ENCODE measurements around the gene KLHL33.

Gene KLHL33

GRCh38 chr14:20412876-20413743, 22.9 kb downstream of the KLHL33 start, which contains the start of gene TEP1:
TEP1 (minus strand) TSS chr14:20413501; CDS start chr14:20408439, 5,062 bp downstream.
- DNase-seq (ENCODE audit: low spot score) = peak; percentile 91

GRCh38 chr14:20412411-20412810, 23.6 kb downstream of the KLHL33 start:
- DNase-seq (ENCODE audit: low spot score) = no peak

GRCh38 chr14:20409226-20409625, 26.7 kb downstream of the KLHL33 start:
- peak; percentile 76 for DNase-seq (ENCODE audit: low spot score)

GRCh38 chr14:20403521-20403920, 32.4 kb downstream of the KLHL33 start:
- DNase-seq (ENCODE audit: low spot score) = no peak

DNA sequence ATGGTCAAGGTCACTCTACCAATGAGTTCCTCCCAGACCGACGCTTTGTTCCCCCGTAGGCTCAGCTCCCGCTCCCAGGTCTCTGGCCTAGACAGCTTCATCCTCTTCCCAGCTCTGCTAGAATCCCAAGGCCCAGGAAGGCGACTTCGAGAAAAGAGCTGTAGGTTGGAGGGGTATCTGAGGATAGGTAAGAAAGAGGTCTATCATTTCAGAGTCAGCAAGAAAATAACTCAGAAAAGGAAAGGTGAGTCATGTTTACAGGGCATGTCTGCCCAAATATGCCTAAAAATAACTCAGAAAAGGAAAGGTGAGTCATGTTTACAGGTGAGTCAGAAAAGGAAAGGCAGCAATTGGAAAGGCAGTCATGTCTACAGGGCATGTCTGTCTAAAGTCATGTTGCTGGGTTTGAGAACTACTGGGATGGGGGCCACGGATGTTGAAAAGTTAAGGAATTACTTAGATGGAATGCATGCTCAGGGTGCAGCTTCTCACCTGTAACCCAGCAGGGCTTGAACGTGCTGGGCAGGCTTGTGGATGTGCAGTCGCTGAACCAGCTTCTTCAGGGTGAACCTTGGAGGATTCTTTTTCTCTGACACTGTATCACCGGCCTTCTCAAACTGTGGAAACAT, 34.9 kb downstream of the KLHL33 start:
- no peak for DNase-seq (ENCODE audit: low spot score)

DNA sequence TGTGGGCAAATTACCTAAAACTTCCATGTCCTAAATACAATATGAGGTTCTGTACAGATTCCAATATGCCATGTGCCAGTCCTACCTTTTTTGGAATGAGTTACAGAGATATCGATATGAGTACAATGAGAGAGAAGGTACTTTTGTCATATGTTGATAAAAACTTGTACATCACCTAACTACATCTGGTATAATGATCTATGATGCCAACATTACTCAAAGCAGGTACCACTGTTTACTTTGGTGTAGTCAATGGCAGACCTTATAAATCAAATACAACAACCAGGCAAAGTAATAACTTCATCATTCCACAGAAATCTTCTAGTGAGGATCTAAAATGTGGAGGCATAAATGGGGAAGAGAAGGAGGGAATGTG, 35.4 kb downstream of the KLHL33 start:
- no peak for DNase-seq (ENCODE audit: low spot score)

DNA sequence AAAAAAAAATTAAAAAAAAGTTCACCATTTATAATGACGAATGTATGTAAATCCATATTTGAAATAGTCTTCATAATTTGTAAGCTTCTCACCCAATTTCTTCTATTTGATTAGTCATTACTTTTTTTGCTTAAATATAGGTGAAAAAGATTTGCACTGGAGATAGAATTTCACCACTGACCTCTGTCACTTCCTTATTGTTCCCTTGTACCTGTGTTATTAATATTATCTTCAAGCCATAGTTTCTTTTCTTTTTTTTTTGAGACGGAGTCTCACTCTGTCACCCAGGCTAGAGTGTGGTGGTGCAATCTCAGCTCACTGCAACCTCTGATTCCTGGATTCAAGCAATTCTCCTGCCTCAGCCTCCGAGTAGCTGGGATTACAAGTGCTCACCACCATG, 38.5 kb downstream of the KLHL33 start:
- no peak for DNase-seq (ENCODE audit: low spot score)

- DNase-seq (ENCODE audit: low spot score) = no peak
Observed at GRCh38 chr14:20391505-20391904, 44.5 kb downstream of the KLHL33 start.

DNA sequence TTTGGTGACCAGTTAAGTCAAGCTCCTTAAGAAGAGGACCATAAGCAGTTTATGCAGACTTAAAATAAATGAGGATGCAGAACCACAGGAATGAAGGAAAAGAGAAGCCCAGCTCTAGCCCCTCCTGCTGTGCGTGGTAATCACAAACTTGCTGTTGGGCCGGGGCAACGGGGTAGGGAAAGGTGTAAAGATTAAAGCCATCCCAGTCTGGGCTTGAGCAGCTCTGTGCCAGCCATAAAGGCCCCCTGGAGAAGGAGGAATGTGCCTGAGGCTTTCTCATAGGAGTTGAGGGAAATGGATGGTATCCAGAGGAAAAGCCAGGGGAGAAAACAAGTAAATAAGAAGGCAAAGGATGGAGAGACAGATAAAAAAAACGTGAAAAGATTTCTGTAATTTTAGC, 47.8 kb downstream of the KLHL33 start:
- DNase-seq (ENCODE audit: low spot score) = no peak

GRCh38 chr14:20387576-20387975, 48.4 kb downstream of the KLHL33 start:
- DNase-seq (ENCODE audit: low spot score) = no peak

DNA sequence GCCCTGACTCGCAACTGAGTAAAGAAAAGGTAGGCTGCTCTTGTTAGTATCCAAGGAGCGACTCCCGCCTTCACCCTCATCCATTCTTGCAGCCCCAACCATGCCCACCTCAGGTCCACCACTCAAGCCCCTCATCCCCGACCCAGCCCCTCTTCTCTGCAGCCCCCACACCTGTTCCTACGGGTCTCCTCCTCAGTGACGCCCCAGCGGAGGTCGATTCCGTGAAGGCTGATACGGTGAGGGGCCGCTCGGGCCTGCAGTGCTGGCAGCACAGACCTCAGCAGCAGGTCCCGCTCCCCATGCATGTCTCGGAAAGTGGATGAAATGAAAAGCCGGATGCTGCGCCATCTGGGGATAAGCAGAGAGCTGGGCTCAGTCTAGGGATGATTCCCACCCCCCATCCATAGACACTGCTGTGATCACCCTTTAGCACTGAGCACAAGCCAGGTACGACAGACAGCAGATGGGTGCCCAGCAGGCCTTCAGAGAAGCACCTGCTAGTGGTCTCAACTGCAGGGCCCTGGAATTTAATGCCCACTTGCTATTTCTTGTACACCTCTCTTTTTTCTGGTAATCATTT, 49.6 kb downstream of the KLHL33 start:
- DNase-seq (ENCODE audit: low spot score) = no peak

- no peak for DNase-seq (ENCODE audit: low spot score)
Observed at GRCh38 chr14:20384886-20385285, 51.1 kb downstream of the KLHL33 start.

DNA sequence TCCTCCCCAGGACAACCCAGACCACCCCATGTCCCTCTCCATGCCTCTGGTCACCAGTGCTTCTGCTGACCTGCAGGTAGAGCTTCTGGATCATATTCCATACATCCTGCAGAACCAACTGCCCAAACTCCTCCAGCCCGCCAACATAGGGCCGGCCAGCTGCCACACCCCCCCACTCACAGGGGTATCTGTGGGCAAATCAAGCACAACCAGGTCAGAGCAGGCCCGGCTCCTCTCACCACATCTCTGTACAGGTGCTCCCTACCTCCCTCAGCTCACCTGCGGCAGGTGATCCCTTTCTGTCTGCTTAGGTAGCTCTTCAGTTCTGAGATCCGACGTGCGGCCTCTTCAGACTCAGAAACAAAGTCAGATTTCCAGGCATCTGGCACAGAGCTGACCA, 51.6 kb downstream of the KLHL33 start:
- no peak for DNase-seq (ENCODE audit: low spot score)

- no peak for DNase-seq (ENCODE audit: low spot score)
Observed at GRCh38 chr14:20383636-20384035, 52.3 kb downstream of the KLHL33 start.

- no peak for DNase-seq (ENCODE audit: low spot score)
Observed at GRCh38 chr14:20383032-20383431, 52.9 kb downstream of the KLHL33 start.

GRCh38 chr14:20382526-20382925, 53.4 kb downstream of the KLHL33 start:
- no peak for DNase-seq (ENCODE audit: low spot score)

GRCh38 chr14:20381341-20381740, 54.6 kb downstream of the KLHL33 start:
- no peak for DNase-seq (ENCODE audit: low spot score)

- DNase-seq (ENCODE audit: low spot score) = no peak
Observed at GRCh38 chr14:20380681-20381080, 55.3 kb downstream of the KLHL33 start.

DNA sequence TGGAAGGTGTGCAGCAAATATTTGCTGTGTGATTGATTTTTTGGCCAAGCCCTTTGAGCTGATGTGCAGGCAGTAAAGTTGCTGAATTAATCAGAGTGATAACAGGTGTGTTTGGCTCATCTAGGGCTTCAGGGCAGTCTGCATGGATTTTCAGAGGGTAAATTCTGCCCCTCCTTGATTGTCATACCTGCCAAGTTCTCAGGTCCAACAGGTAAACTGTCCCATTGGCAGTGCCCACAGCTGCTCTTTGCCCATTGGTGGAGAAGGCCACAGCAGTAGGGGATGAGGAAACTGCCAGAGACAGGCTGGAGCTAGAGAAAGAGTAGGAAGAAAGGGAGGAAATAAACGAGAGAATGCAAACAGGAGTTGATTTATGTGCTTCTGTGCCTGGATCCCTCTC, 56.2 kb downstream of the KLHL33 start:
- DNase-seq (ENCODE audit: low spot score) = no peak

GRCh38 chr14:20377171-20377570, 58.8 kb downstream of the KLHL33 start:
- no peak for DNase-seq (ENCODE audit: low spot score)

DNA sequence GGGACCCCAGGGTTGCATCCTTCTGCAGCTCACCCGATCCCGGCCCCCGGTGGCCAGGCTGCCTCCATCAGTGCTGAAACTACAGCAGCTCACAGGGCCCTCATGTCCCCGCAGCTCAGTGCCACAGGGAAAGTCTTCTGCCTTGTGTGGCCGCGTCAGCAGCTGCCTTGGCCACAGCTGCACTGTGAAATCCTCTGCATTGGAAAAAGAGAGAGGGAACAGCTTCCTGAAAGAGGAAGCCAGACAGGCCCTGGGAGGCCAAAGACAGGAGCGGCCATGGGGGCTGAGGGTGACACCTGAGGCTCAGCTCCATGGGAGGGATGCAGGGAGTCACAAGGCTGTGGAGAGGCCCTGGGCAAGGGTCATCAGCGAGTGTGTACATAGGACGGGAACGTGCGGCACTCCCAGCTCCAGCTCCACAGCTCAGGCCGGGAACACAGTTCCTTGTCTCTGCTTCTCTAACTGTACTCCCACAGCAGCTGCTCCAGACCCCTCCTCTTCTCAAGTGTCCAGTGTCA, 59.8 kb downstream of the KLHL33 start:
- DNase-seq (ENCODE audit: low spot score) = no peak

Data from AG08395 (cell line).